BJ (cell line): ENCODE measurements around the gene RPL10. TPM values are rescaled to one million over a fixed set of nuclear protein-coding genes. Genes with fewer than 3 reads are reported as not detected.

Source experiments
- CTCF ChIA-PET: fragments of 350-600 bp; formaldehyde crosslinking; extraction: SDS; loops from one replicate; lab custom pipeline; 2021; ENCODE audit warnings: antibody characterized with exemption, inconsistent platforms; lab: Yijun Ruan, JAX
- POLR2A ChIA-PET: fragments of 300-600 bp; sonication (Branson Sonifier 250); formaldehyde crosslinking; extraction: SDS; loops from one replicate; lab custom pipeline; 2021; ENCODE audit warnings: antibody characterized with exemption; lab: Charles Lee
- DNase-seq: peaks from one replicate; pipeline ENCODE4 v3.0.0-alpha.2; 2011; ENCODE audit warnings: low read depth
- H3K27me3 ChIP-seq: 2 replicates; pipeline ENCODE4 v1.6.0; 2011; ENCODE audit warnings: low read length; ENCODE audit not compliant: control insufficient read depth, insufficient read depth
- H3K36me3 ChIP-seq: 2 replicates; pipeline ENCODE4 v1.5.1; 2011; ENCODE audit warnings: low read length; ENCODE audit not compliant: control insufficient read depth, insufficient read depth
- H3K4me3 ChIP-seq: 2 replicates; pipeline ENCODE4 v1.5.1; 2011; ENCODE audit warnings: low read depth, mild to moderate bottlenecking, control low read depth, low read length
- CTCF ChIP-seq: IDR thresholded peaks from 2 replicates; pipeline ENCODE4 v1.5.1; 2011; ENCODE audit warnings: low read depth, mild to moderate bottlenecking, control low read depth, inconsistent platforms, low read length, moderate library complexity; ENCODE audit not compliant: insufficient read depth
- polyA plus RNA-seq: library from polyadenylated mRNA; depleted of rRNA; stranded (reverse); fragments of >200 nt; gene quantifications from 2 replicates; pipeline ENCODE4 v1.2.3, GENCODE V29; 2011

The RPL10 gene
- polyA plus RNA-seq, 1 experiment = 7,037 TPM

GRCh38 chrX:154404625-154405192, 6.5 kb downstream of the RPL10 start:
- no peaks in the 10 kb centered on the region for H3K27me3 ChIP-seq
- H3K36me3 ChIP-seq = peaks cover 6% of the 10 kb centered on the region
- H3K4me3 ChIP-seq = no peak overlapping the region
- ChIA-PET CTCF (no interaction called here), POLR2A (no interaction called here)
- no peak for DNase-seq
- no peak for TF ChIP-seq CTCF

GRCh38 chrX:154408659-154409221, 10.6 kb downstream of the RPL10 start:
- POLR2A ChIA-PET = no interaction called here

GRCh38 chrX:154409222-154409871, 11.2 kb downstream of the RPL10 start, which contains the start of gene DNASE1L1:
Gene DNASE1L1, minus strand, starts transcription at chrX:154409254. Its CDS starts 3,686 bp downstream, at chrX:154405568.
- POLR2A ChIA-PET = no interaction called here
- CTCF ChIA-PET = interaction anchor here (1.3 to 1.7 kb wide), 3 partner anchors 10 to 118 kb away, joined by 4 to 7 read pairs (median 7); partner anchors contain the start of genes RPL10 and SLC10A3

More at GRCh38 chrX:154408659-154409221, 10.6 kb downstream of the RPL10 start:
- CTCF ChIA-PET = interaction anchor here (1.3 to 1.7 kb wide), 2 partner anchors 81 to 119 kb away, joined by 4 to 7 read pairs; partner anchors contain the start of gene SLC10A3
- no peak for DNase-seq
- no peak for TF ChIP-seq CTCF
- H3K4me3 ChIP-seq = peak overlapping the region; percentile 43
- no peaks in the 10 kb centered on the region for H3K27me3 ChIP-seq
- H3K36me3 ChIP-seq = no peaks in the 10 kb centered on the region; the same call in 1 of the 2 replicates

GRCh38 chrX:154411981-154412340, 13.8 kb downstream of the RPL10 start:
- H3K4me3 ChIP-seq = peak overlapping the region; percentile 58
- no peak for DNase-seq
- POLR2A ChIA-PET = interaction anchor here (0.6 kb wide), 2 partner anchors 33 to 125 kb away, joined by 3 read pairs; no protein-coding TSS in a partner anchor
- H3K27me3 ChIP-seq = no peaks in the 10 kb centered on the region
- CTCF ChIA-PET = interaction anchor here (0.8 to 1.5 kb wide), 3 partner anchors 14 to 115 kb away, joined by 3 read pairs; no protein-coding TSS in a partner anchor
- H3K36me3 ChIP-seq = no peaks in the 10 kb centered on the region; the same call in 1 of the 2 replicates
- no peak for TF ChIP-seq CTCF

More at GRCh38 chrX:154409222-154409871, 11.2 kb downstream of the RPL10 start, which contains the start of gene DNASE1L1:
- no peaks in the 10 kb centered on the region; the same call in 1 of the 2 replicates for H3K36me3 ChIP-seq
- DNase-seq = peak; percentile 42
- peak within 1 kb of the TSS; percentile 43 for H3K4me3 ChIP-seq
- TF ChIP-seq CTCF = no peak
- no peaks in the 10 kb centered on the region for H3K27me3 ChIP-seq

GRCh38 chrX:154412468-154412867, 14.3 kb downstream of the RPL10 start:
- no peak for TF ChIP-seq CTCF
- Histone ChIP-seq H3K36me3 (no peaks in the 10 kb centered on the region; the same call in 1 of the 2 replicates), H3K4me3 (no peak overlapping the region; the same call in 1 of the 2 replicates), H3K27me3 (no peaks in the 10 kb centered on the region)
- no peak for DNase-seq
- ChIA-PET CTCF (interaction anchor here (1.0 to 1.5 kb wide), 2 partner anchors 14 to 16 kb away, joined by 3 read pairs; no protein-coding TSS in a partner anchor), POLR2A (no interaction called here)
